Activated T-cell treated with anti-CD3 and anti-CD28 coated beads, Interleukin-2, amount 50 U/mL, for 72 hours (primary cell): ENCODE results near the gene OSBPL1A. TPM values are rescaled to one million over a fixed set of nuclear protein-coding genes. Genes with fewer than 3 reads are reported as not detected.
A peak's percentile ranks its signal among the peaks of the same experiment; 100 is the strongest.

Experiments used
- ATAC-seq, 2 donors: fragments of 150-1000 bp; cut with Tn5 transposase; replicated peaks in 1 of 2; 2 replicates each; pipeline ENCODE4 v1.10.0; 2021; ENCODE audit warnings: moderate library complexity in 2 of 2, mild to moderate bottlenecking in 1 of 2
- DNase-seq, 2 donors: peaks; one replicate each; pipeline ENCODE4 v3.0.0; 2021 to 2022; ENCODE audit warnings: mixed read lengths in 1 of 2
- H3K27ac Mint-ChIP-seq: one replicate; pipeline ENCODE4 v1.8.0; 2022; ENCODE audit warnings: mild to moderate bottlenecking, moderate library complexity, mixed read lengths
- H3K27me3 Mint-ChIP-seq: one replicate; pipeline ENCODE4 v1.8.0; 2022; ENCODE audit warnings: low read depth, mixed read lengths
- H3K36me3 Mint-ChIP-seq, 2 donors: one replicate each; pipeline ENCODE4 v1.8.0; 2022; ENCODE audit warnings: mixed read lengths in 2 of 2, mild to moderate bottlenecking in 1 of 2; ENCODE audit not compliant: insufficient read depth in 2 of 2
- H3K4me1 Mint-ChIP-seq: one replicate; pipeline ENCODE4 v1.8.0; 2022; ENCODE audit warnings: low read depth, mixed read lengths
- H3K4me3 Mint-ChIP-seq, 2 donors: one replicate each; pipeline ENCODE4 v1.8.0; 2022; ENCODE audit warnings: mild to moderate bottlenecking in 2 of 2, mixed read lengths in 2 of 2, moderate library complexity in 2 of 2
- H3K9me3 Mint-ChIP-seq, 2 donors: one replicate each; pipeline ENCODE4 v1.8.0; 2022; ENCODE audit warnings: mixed read lengths in 2 of 2
- total RNA-seq, 2 donors: library from RNA; stranded (reverse); gene quantifications; one replicate each; pipeline ENCODE4 v1.2.3, GENCODE V29; 2022

OSBPL1A gene
- total RNA-seq, 2 donors from 2014 or later, result 1.5 to 2.4 TPM

DNA sequence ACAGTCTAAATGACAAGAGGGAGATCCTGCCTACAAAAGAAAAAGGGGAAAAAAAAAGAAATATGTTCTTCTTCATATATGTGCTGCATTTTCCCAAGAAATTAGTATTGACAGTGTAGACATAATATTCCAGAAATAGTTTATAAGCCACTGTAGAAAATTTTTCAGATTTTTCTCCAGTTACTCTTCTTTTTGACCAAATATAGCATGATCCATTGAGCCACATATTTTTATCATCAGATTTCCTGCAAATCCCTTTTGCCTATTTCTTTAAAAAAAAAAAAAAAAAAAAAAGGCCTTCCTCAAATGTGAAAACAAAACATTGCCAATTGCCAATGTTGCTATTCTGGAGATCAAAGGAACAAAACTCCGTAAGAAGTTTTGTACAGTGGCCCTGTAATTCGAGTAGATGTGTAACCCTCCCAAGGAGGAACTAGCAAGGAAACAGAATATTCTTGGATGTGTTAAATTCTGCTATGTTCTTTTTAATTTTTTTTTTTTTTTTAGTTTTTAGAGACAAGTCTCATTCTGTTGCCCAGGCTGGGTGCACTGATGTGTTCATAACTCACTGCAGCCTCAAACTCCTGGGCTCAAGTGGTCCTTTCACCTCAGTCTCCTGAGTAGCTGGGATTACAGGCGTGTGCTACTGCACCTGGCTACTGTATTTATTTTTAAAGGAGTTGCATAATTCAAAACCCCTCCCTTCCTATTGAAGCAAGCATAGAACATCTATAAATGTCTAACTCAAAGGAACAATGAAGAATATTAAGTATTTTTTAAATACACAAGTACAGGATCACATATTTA lies 271.3 kb downstream of the OSBPL1A start:
- H3K27ac Mint-ChIP-seq, result no peak overlapping the region
- no peaks in the 10 kb centered on the region for H3K4me1 Mint-ChIP-seq
- no peaks in the 10 kb centered on the region for H3K27me3 Mint-ChIP-seq
- H3K4me3 Mint-ChIP-seq, result no peak overlapping the region
- no peaks in the 10 kb centered on the region for H3K9me3 Mint-ChIP-seq
- ATAC-seq (no peak), DNase-seq (no peak)
- peaks cover 4 to 9% of the 10 kb centered on the region in 2 donors for H3K36me3 Mint-ChIP-seq

DNA sequence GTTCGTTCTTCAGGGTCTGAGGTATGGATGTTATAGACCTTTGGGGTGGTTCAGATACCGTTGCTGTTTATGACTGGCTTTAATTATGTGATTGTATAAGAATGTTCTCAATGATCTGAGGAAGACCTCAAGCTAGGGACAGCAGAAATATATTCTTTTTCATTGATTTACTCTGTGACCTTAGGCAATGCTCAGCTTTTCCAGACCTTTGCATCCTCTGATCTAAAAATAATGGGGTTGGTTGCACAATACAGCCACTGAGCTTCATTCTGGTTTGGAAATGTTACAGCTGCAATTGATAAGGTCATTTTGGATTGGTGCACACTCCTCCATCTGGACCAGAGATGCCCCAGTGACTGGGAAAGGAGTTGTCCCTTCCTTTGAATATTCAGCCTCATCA lies 276.0 kb downstream of the OSBPL1A start:
- H3K27me3 Mint-ChIP-seq, result no peaks in the 10 kb centered on the region
- H3K4me3 Mint-ChIP-seq, result no peak overlapping the region
- no peak overlapping the region for H3K27ac Mint-ChIP-seq
- H3K9me3 Mint-ChIP-seq, result no peaks in the 10 kb centered on the region
- peaks cover 1 to 4% of the 10 kb centered on the region in 2 donors for H3K36me3 Mint-ChIP-seq
- DNase-seq (no peak), ATAC-seq (no peak)
- peaks cover 8% of the 10 kb centered on the region for H3K4me1 Mint-ChIP-seq

DNA sequence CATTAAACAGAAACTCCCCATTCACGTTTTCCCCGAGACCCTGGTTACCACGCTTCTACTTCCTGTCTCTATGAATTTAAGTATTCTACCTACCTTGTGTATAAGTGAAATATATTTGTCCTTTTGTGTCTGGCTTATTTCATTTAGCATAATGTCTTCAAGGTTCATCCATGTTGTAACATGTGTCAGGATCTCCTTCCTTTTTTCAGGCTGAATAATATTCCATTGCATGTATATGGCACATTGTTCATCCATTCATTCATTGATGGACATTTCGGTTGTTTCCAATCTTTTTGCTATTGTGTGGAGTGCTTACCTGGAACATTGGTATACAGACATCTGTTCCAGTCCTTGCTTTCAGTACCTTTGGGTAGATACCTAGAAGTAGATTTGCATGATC lies 276.9 kb downstream of the OSBPL1A start:
- H3K9me3 Mint-ChIP-seq, result no peaks in the 10 kb centered on the region
- DNase-seq (no peak), ATAC-seq (no peak)
- H3K27me3 Mint-ChIP-seq, result no peaks in the 10 kb centered on the region
- H3K4me3 Mint-ChIP-seq, result no peak overlapping the region
- H3K36me3 Mint-ChIP-seq, result peaks cover 1 to 4% of the 10 kb centered on the region in 2 donors
- H3K4me1 Mint-ChIP-seq, result peaks cover 14% of the 10 kb centered on the region
- no peak overlapping the region for H3K27ac Mint-ChIP-seq

DNA sequence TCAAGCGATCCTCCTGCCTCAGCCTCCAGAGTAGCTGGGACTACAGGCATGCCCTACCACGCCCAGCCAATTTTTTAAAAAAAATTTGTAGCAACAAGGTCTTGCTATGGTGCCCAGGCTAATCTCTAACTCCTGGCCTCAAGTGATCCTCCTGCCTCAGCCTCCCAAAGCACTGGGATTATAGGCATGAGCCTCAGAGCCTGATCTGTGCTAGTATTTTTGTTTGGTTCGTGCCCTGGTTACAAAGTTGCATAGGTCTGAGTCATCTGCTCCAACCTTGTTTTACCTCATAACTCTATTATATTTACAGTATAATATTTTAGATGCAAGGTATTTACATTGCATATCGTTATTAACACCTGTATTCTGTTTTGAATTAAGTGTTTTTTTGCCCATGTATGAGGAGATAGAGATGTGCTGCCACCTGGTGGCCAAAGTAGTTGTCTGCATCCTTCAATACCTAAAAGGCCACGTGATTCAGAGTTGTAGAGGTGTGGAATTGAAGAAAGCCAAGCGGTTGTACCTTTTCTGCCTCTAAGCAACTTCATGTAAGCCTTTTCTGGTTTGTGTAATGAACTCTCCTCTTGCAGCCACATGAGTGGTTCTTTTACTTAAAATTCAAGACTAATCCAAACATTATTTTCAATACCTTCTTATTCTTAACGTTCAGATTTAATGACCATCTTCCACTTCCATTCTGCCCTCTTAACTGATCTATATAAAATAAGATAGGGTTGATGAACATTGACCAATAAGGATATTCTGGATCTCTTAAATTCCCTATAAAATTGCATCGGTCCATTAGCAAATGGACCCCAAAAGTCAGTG lies 278.7 kb downstream of the OSBPL1A start:
- peak; percentile 70 to 77 for DNase-seq
- Mint-ChIP-seq H3K27me3 (no peaks in the 10 kb centered on the region), H3K36me3 (peaks cover 1% of the 10 kb centered on the region in 2 donors), H3K4me1 (peaks cover 31% of the 10 kb centered on the region), H3K4me3 (no peak overlapping the region), H3K9me3 (no peaks in the 10 kb centered on the region), H3K27ac (no peak overlapping the region)
- peak; percentile 79 to 80 for ATAC-seq

DNA sequence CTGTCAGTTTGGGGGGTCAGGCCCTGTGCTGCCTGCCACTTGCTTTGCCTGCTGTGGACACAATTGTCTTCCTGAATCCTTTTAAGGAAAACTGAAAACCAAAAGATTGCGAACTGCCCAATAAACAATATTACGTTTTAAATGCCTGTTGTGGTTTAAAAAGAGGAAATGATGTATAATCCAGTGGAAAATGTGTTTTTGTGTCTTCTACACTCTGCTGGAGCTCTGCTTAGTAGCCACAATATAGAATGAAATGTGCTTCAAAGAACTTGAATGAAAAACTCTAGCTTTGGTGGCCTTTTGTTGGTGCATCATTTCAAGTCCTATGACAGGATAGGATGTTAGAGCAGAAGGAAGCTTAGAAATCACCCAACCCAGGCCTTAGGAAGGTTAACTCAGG lies 282.0 kb downstream of the OSBPL1A start:
- Mint-ChIP-seq H3K4me3 (no peak overlapping the region), H3K27me3 (no peaks in the 10 kb centered on the region), H3K36me3 (peaks cover under 1 to 2% of the 10 kb centered on the region in 2 donors), H3K27ac (peak overlapping the region; percentile 75), H3K9me3 (no peaks in the 10 kb centered on the region), H3K4me1 (peaks cover 47% of the 10 kb centered on the region)
- DNase-seq (no peak), ATAC-seq (no peak)

DNA sequence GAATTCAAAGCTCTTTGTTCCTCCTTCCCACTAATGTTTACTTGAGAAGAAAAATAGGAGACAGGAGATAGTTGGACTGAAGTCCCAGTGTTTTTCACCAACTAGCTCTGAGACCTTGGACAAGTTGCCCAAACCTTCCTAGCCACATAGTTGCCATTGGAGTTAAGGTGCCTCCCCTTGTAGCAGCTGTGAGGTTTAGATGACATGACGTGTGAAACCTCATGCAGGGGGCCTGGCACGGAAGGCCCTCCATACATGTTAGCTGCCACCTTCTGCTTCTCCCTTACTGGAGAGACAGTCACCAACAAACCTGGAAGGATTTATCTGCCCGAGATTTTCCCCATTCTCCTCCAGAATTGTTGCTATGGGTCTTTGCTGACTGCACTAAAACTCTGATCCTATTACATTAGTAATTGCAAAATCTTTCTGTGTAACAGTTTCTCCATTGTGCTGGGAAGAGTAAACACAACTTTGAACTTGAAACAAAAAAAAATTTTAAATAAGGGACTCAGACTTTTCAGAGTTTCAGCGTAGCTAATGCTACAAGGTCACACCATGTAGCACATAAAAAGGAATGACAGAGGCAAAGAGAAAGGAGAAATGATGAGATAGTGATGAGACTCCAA lies 282.6 kb downstream of the OSBPL1A start:
- peak in 1 of 2 donors; percentile 22 for DNase-seq
- Mint-ChIP-seq H3K27ac (peak overlapping the region; percentile 75), H3K9me3 (no peaks in the 10 kb centered on the region), H3K4me1 (peaks cover 47% of the 10 kb centered on the region), H3K4me3 (peak overlapping the region in 1 of 2 donors; percentile 0), H3K36me3 (peaks cover 0 to 2% of the 10 kb centered on the region in 2 donors), H3K27me3 (no peaks in the 10 kb centered on the region)
- peak; percentile 61 for ATAC-seq

DNA sequence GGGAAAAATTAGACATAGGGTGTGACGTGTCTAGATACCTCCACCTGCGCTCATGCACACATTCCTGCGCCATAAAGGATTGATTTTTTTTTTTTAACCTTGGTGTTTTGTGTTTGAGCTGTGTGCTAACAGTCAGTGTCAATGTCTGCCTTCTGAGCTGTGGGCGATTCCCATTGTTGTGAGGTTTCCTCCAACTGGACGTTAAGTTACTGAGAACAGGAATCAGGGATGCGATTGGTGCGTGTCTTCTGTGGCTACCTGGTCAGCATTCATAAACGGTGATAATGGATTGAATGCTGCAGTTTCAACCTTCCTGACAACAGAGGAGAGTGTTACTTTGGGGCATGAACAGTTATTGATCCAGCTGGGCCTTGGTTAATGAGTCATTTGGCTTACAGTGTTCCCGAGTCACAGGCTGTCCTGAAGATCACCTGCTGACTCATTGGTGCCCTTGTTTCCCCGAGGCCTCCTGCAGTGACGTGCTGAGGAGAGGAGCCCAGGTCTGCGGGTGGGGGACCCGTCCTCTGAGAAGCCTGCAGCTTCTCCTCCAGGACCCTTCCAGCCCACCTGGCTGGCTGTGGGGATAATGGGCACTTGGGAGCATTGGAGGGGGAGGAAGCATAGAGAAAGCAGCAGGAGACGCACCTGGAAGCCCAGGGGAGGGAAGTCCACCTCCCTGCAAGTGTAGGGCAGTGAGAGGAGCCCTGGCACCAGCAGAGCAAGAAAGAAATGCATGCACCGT lies 284.6 kb downstream of the OSBPL1A start:
- Mint-ChIP-seq H3K9me3 (no peaks in the 10 kb centered on the region), H3K4me3 (no peak overlapping the region), H3K27me3 (no peaks in the 10 kb centered on the region), H3K27ac (no peak overlapping the region), H3K36me3 (peaks cover 0 to 2% of the 10 kb centered on the region in 2 donors), H3K4me1 (peaks cover 40% of the 10 kb centered on the region)
- no peak for DNase-seq
- ATAC-seq, result peak; percentile 56 to 70

DNA sequence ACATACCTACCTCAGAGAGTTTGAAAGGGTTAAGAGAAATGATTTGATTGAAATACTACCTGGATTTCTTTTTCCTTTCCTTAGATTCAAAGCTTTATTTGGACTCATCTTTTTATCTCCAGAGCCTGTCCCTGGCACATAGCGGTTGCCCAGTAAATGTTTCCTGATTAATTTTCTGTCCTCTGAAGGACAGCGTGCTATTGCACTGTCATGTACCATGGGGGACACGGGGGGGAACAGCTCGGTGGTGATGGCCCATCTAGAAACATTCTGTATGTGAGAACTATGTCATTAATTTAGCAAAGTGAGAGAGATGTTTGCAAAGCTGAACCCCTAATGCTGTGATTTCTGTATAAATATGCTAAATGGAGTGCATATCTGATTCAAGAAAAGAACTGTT lies 285.2 kb downstream of the OSBPL1A start:
- Mint-ChIP-seq H3K27ac (no peak overlapping the region), H3K4me3 (no peak overlapping the region), H3K4me1 (peaks cover 40% of the 10 kb centered on the region), H3K27me3 (no peaks in the 10 kb centered on the region), H3K9me3 (no peaks in the 10 kb centered on the region), H3K36me3 (peaks cover 0 to 3% of the 10 kb centered on the region in 2 donors)
- ATAC-seq, result no peak
- no peak for DNase-seq

Other genes with a start within 250 kb of the OSBPL1A start
- gene IMPACT, start 28.8 kb upstream of the OSBPL1A start, total RNA-seq, result 10 to 100 TPM; 19.0 to 27.6 TPM
- gene HRH4, start 62.8 kb upstream of the OSBPL1A start, total RNA-seq, result under 1 TPM; 0.10 to 0.16 TPM